H9 (cell line): ENCODE data around the gene CCDC33. TPM values are rescaled to one million over a fixed set of nuclear protein-coding genes. Genes with fewer than 3 reads are reported as not detected.

Source experiments
- DNase-seq: peaks from one replicate; pipeline ENCODE4 v3.0.0-alpha.2; 2017
- H2AFZ ChIP-seq: one replicate; pipeline ENCODE4 v1.6.1; 2013; ENCODE audit warnings: mild to moderate bottlenecking, low read length, control low read depth, moderate library complexity
- H2AK5ac ChIP-seq: 2 replicates; pipeline ENCODE4 v1.6.1; 2013; ENCODE audit warnings: low read length, control low read depth, mixed read lengths; ENCODE audit not compliant: insufficient read length
- H2BK120ac ChIP-seq: one replicate; pipeline ENCODE4 v1.6.1; 2013; ENCODE audit warnings: low read depth, mild to moderate bottlenecking, low read length, control low read depth, inconsistent platforms; ENCODE audit not compliant: poor library complexity, severe bottlenecking
- H2BK12ac ChIP-seq: 2 replicates; pipeline ENCODE4 v1.6.1; 2013; ENCODE audit warnings: low read length, control low read depth, mixed read lengths, low read depth; ENCODE audit not compliant: insufficient read length
- H2BK15ac ChIP-seq: 2 replicates; pipeline ENCODE4 v1.6.1; 2013; ENCODE audit warnings: low read depth, low read length, control low read depth
- H2BK20ac ChIP-seq: one replicate; pipeline ENCODE4 v1.6.1; 2013; ENCODE audit warnings: low read depth, mild to moderate bottlenecking, low read length, control low read depth, inconsistent platforms; ENCODE audit not compliant: poor library complexity, severe bottlenecking
- H2BK5ac ChIP-seq: 2 replicates; pipeline ENCODE4 v1.6.1; 2013; ENCODE audit warnings: low read length, control low read depth, mixed read lengths; ENCODE audit not compliant: insufficient read length
- H3K14ac ChIP-seq: 2 replicates; pipeline ENCODE4 v1.6.1; 2013; ENCODE audit warnings: low read length, control low read depth; ENCODE audit not compliant: insufficient read depth
- H3K18ac ChIP-seq: 2 replicates; pipeline ENCODE4 v1.6.1; 2013; ENCODE audit warnings: low read depth, mild to moderate bottlenecking, mixed read lengths, low read length, control low read depth; ENCODE audit not compliant: insufficient read length
- H3K23ac ChIP-seq: 2 replicates; pipeline ENCODE4 v1.6.1; 2013; ENCODE audit warnings: low read length, control low read depth, mixed read lengths, low read depth; ENCODE audit not compliant: insufficient read length
- H3K23me2 ChIP-seq: 2 replicates; pipeline ENCODE4 v1.6.1; 2013; ENCODE audit warnings: low read depth, mild to moderate bottlenecking, mixed read lengths, low read length, control low read depth; ENCODE audit not compliant: insufficient read length, poor library complexity, severe bottlenecking
- H3K27ac ChIP-seq: 2 replicates; pipeline ENCODE4 v1.5.1; 2013; ENCODE audit warnings: low read length, control low read depth, mixed read lengths, low read depth; ENCODE audit not compliant: insufficient read length
- H3K27me3 ChIP-seq: 2 replicates; pipeline ENCODE4 v1.6.1; 2013; ENCODE audit warnings: low read length, control low read depth, inconsistent platforms; ENCODE audit not compliant: insufficient read depth
- H3K4ac ChIP-seq: 2 replicates; pipeline ENCODE4 v1.6.1; 2013; ENCODE audit warnings: low read depth, mild to moderate bottlenecking, control low read depth, inconsistent platforms, low read length, moderate library complexity
- H3K4me1 ChIP-seq: 2 replicates; pipeline ENCODE4 v1.6.1; 2013; ENCODE audit warnings: low read length, control low read depth, inconsistent platforms; ENCODE audit not compliant: insufficient read depth
- H3K4me2 ChIP-seq: 2 replicates; pipeline ENCODE4 v1.6.1; 2013; ENCODE audit warnings: low read length, control low read depth, mixed read lengths; ENCODE audit not compliant: insufficient read length, insufficient read depth
- H3K56ac ChIP-seq: 2 replicates; pipeline ENCODE4 v1.6.1; 2013; ENCODE audit warnings: low read depth, mild to moderate bottlenecking, mixed read lengths, low read length, control low read depth; ENCODE audit not compliant: insufficient read length
- H3K79me1 ChIP-seq: 2 replicates; pipeline ENCODE4 v1.6.1; 2013; ENCODE audit warnings: low read depth, mild to moderate bottlenecking, moderate library complexity, low read length, control low read depth, inconsistent platforms; ENCODE audit not compliant: insufficient read depth, poor library complexity, severe bottlenecking
- H3K79me2 ChIP-seq: 2 replicates; pipeline ENCODE4 v1.6.1; 2013; ENCODE audit warnings: low read length, control low read depth, inconsistent platforms; ENCODE audit not compliant: insufficient read depth
- H3K9ac ChIP-seq: 2 replicates; pipeline ENCODE4 v1.6.1; 2013; ENCODE audit warnings: low read length, control low read depth, mixed read lengths; ENCODE audit not compliant: insufficient read length; ENCODE audit errors: extremely low read depth
- H3K9me3 ChIP-seq: one replicate; pipeline ENCODE4 v1.6.1; 2013; ENCODE audit warnings: low read depth, low read length, inconsistent platforms; ENCODE audit not compliant: control insufficient read depth
- H3T11ph ChIP-seq: one replicate; pipeline ENCODE4 v1.6.1; 2013; ENCODE audit warnings: mild to moderate bottlenecking, low read length, control low read depth, inconsistent platforms
- H4K20me1 ChIP-seq: one replicate; pipeline ENCODE4 v1.6.1; 2013; ENCODE audit not compliant: control insufficient read depth, insufficient read length, insufficient read depth
- H4K5ac ChIP-seq: 2 replicates; pipeline ENCODE4 v1.6.1; 2013; ENCODE audit warnings: low read depth, mild to moderate bottlenecking, mixed read lengths, low read length, control low read depth; ENCODE audit not compliant: insufficient read length
- H4K8ac ChIP-seq: replicated peaks from 2 replicates; pipeline ENCODE4 v1.6.1; 2013; ENCODE audit warnings: low read length, control low read depth, mixed read lengths, low read depth; ENCODE audit not compliant: insufficient read length
- H4K91ac ChIP-seq: 2 replicates; pipeline ENCODE4 v1.6.1; 2013; ENCODE audit warnings: low read depth, mild to moderate bottlenecking, moderate library complexity, mixed read lengths, low read length, control low read depth; ENCODE audit not compliant: insufficient read length
- H3K27ac Mint-ChIP-seq, 3 experiments: 2 replicates in 2 of 3; 3 replicates in 1 of 3; pipeline ENCODE4 v1.8.0; 2020 to 2021; ENCODE audit warnings: mixed read lengths in 3 of 3, mild to moderate bottlenecking in 1 of 3, moderate library complexity in 1 of 3
- H3K27me3 Mint-ChIP-seq: 2 replicates; pipeline ENCODE4 v1.8.0; 2021; ENCODE audit warnings: low read depth, mild to moderate bottlenecking, moderate library complexity, mixed read lengths
- H3K36me3 Mint-ChIP-seq, 3 experiments: 2 replicates in 2 of 3; 3 replicates in 1 of 3; pipeline ENCODE4 v1.8.0; 2020 to 2021; ENCODE audit warnings: low read depth in 3 of 3, mixed read lengths in 3 of 3; ENCODE audit not compliant: insufficient read depth in 1 of 3
- H3K4me1 Mint-ChIP-seq, 2 experiments: 2 replicates each; pipeline ENCODE4 v1.8.0; 2020; ENCODE audit warnings: mixed read lengths in 2 of 2
- H3K4me3 Mint-ChIP-seq, 2 experiments: 2 replicates in 1 of 2; 3 replicates in 1 of 2; pipeline ENCODE4 v1.8.0; 2020 to 2021; ENCODE audit warnings: mild to moderate bottlenecking in 2 of 2, mixed read lengths in 2 of 2, moderate library complexity in 1 of 2
- H3K9me3 Mint-ChIP-seq, 2 experiments: 2 replicates in 1 of 2; 3 replicates in 1 of 2; pipeline ENCODE4 v1.8.0; 2020; ENCODE audit warnings: mild to moderate bottlenecking in 2 of 2, mixed read lengths in 2 of 2, moderate library complexity in 1 of 2
- CTCF ChIP-seq: fragments of 200-600 bp; sonication (generic); conservative IDR thresholded peaks from 3 replicates; pipeline ENCODE4 v1.8.0; 2021; ENCODE audit warnings: antibody characterized with exemption, mild to moderate bottlenecking
- WGBS: extraction: QIAGEN DNeasy Blood & Tissue Kit; methylation state at CpG from one replicate; pipeline ENCODE4 v1.1.7; 2013; ENCODE audit warnings: missing lambda C conversion rate, low lambda C conversion rate, mixed read lengths; ENCODE audit not compliant: insufficient read length; ENCODE audit errors: extremely low coverage; 5-methylcytosine and 5-hydroxymethylcytosine counted together
- total RNA-seq: library from RNA; stranded (reverse); gene quantifications from 2 replicates; pipeline ENCODE4 v1.2.1, GENCODE V29; 2021

Gene CCDC33
- total RNA-seq, 1 experiment from 2014 or later: 4.6 TPM

- no peak overlapping the region for H3K4ac ChIP-seq
- H3K27me3 ChIP-seq: no peaks in the 10 kb centered on the region
- Mint-ChIP-seq H3K9me3 (no peaks in the 10 kb centered on the region), H3K4me1 (peaks cover 13 to 19% of the 10 kb centered on the region in 2 experiments), H3K4me3 (peak overlapping the region; percentile 67 to 81), H3K27me3 (peaks cover 48% of the 10 kb centered on the region), H3K27ac (peak overlapping the region in 1 of 3 experiments; percentile 63; a peak in 1 of 7 replicates), H3K36me3 (0 out of 7 replicates have a peak, but pooled peaks cover 0 to 2% (median 0%) of the 10 kb centered on the region in 3 experiments)
- H2BK5ac ChIP-seq: no peak overlapping the region
- no peak overlapping the region for H2BK15ac ChIP-seq
- H3K4me1 ChIP-seq: peaks cover 2% of the 10 kb centered on the region; the same call in 1 of the 2 replicates
- no peak overlapping the region for H3K27ac ChIP-seq
- no peaks in the 10 kb centered on the region for H4K20me1 ChIP-seq
- H4K8ac ChIP-seq: no peak overlapping the region
- H3K79me2 ChIP-seq: no peaks in the 10 kb centered on the region
- no peak overlapping the region for H4K91ac ChIP-seq
- H3T11ph ChIP-seq: no peak overlapping the region
- H2BK20ac ChIP-seq: no peak overlapping the region
- H3K18ac ChIP-seq: peak overlapping the region; percentile 83
- H2AFZ ChIP-seq: no peak overlapping the region
- no peaks in the 10 kb centered on the region for H3K79me1 ChIP-seq
- peak; percentile 66 for DNase-seq
- H3K9ac ChIP-seq: peak overlapping the region; percentile 52
- H3K23me2 ChIP-seq: peaks cover 18% of the 10 kb centered on the region
- H2BK120ac ChIP-seq: no peak overlapping the region
- H3K23ac ChIP-seq: no peak overlapping the region
- peak overlapping the region; percentile 22 for H3K4me2 ChIP-seq
- no CpG with 5 or more reads among the region's 75 CpGs for WGBS
- H2BK12ac ChIP-seq: no peak overlapping the region
- no peaks in the 10 kb centered on the region for H3K9me3 ChIP-seq
- peak overlapping the region; percentile 92 for H3K14ac ChIP-seq
- H4K5ac ChIP-seq: peak overlapping the region; percentile 14
- H2AK5ac ChIP-seq: no peak overlapping the region
- H3K56ac ChIP-seq: no peak overlapping the region
- TF ChIP-seq CTCF: 0 out of 3 replicates have a peak, but pooled peaks have one; percentile 16
Observed at GRCh38 chr15:74365598-74366445, 129.7 kb downstream of the CCDC33 start.
